Astrocyte (in vitro differentiated cells and primary cell): ENCODE results near the gene HSF2BP.
"Not testable (repeated sequence)": the region's sequence is repeated elsewhere in the genome, so short reads cannot be mapped to it uniquely, and the experiment has no call there.

Source experiments
- CTCF ChIP-seq: IDR thresholded peaks from 2 replicates; pipeline ENCODE4 v1.5.1; 2011; ENCODE audit warnings: low read depth, mild to moderate bottlenecking, inconsistent platforms, low read length, moderate library complexity; ENCODE audit not compliant: insufficient read depth
- EZH2 ChIP-seq: IDR thresholded peaks from 2 replicates; pipeline ENCODE4 v1.6.1; 2012; ENCODE audit warnings: mild to moderate bottlenecking, low read length, inconsistent platforms; ENCODE audit not compliant: insufficient read depth

GRCh38 chr21:43516295-43516847, 142.9 kb downstream of the HSF2BP start:
- not testable (repeated sequence) for TF ChIP-seq EZH2, CTCF
